ENCODE measurements around the gene CITED1. TPM values are rescaled to one million over a fixed set of nuclear protein-coding genes. Genes with fewer than 3 reads are reported as not detected.

Gene CITED1
- polyA plus RNA-seq, 2 of the 4 experiments (the other 2 are of a cell fraction) = 0.43 TPM

DNA sequence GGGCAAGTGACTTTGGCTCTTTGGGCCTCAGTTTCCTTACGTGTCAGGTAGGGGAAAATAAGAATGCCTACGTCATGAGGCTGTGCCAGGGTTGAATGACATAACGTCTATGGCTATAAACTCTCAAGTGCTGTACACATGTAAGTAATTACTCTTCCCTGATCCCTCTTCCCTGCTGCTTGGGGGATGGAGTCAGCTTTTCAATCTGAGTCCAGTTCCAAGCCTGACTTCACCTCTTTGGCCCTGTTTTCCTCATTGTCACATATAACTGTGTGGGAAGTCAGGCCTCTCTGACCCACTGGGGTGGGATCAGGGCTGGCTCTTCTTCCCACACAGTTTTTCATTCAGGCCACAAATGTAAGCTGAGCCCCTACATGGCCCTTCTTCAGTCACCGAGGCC, 11.4 kb upstream of the CITED1 start:
- Histone ChIP-seq H3K27ac (no peak overlapping the region), H3K4me1 (no peaks in the 10 kb centered on the region), H3K9me3 (no peaks in the 10 kb centered on the region), H3K4me3 (no peak overlapping the region), H3K4me2 (no peak overlapping the region)
- DNase-seq (ENCODE audit: low read depth in 1 of 2, low spot score in 1 of 2) (no peak), ATAC-seq (no peak), FAIRE-seq (no peak)
- WGBS (ENCODE audit: missing lambda C conversion rate) = 61% methylated on average over 4 of the region's 4 CpGs
- ChIA-PET CTCF (interaction anchor here (0.8 to 1.4 kb wide), 3 partner anchors 9 to 68 kb away, joined by 3 read pairs; no protein-coding TSS in a partner anchor), POLR2A (no interaction called here)
- no peak for TF ChIP-seq POLR2A (IDR thresholded peaks at IDR 0.05; ENCODE audit: low read length)
- TF ChIP-seq RAD21 (conservative IDR thresholded peaks at IDR 0.05 in 1 of 2, IDR thresholded peaks at IDR 0.05 in 1 of 2) = no peak

DNA sequence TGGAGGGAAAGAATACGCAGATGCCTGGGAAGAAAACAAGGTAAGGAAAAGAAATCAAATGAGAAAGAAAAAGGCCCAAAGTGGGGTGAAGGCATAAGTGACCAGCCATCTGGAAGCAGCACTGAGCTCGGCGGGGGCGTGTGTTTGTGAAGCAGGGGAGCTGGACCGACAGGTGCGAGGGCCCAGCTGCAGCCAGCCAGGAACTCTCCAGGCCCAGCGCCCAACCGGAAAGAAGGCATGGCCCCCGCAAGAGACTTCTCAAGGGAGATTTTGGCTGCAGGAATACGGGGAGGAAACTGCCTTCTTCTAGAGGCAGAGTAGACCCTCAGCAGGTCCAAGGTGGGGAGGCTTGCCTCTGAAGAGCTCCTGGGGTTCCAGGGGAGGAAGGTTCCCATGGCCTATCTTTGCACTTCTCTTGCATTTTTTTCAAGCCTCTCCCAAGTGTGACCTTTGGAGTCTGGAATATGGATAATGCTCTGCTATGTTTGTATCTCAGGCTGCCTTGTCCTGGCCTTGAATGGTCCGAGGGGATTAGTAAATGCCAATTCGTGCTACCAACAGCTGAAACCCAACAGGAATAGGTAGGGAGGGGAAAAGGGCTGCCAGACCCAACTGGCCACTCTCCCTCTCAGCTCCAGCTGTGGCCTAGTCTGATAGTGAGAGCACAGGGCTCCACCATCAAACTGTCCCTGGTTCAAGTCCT, 10.8 kb upstream of the CITED1 start:
- DNase-seq (ENCODE audit: low read depth in 1 of 2, low spot score in 1 of 2) (no peak), FAIRE-seq (no peak), ATAC-seq (no peak)
- Histone ChIP-seq H3K9me3 (no peaks in the 10 kb centered on the region), H3K4me3 (no peak overlapping the region), H3K4me2 (no peak overlapping the region), H3K4me1 (no peaks in the 10 kb centered on the region), H3K27ac (no peak overlapping the region)
- POLR2A ChIA-PET = no interaction called here
- 72% methylated on average over 12 of the region's 12 CpGs for WGBS (ENCODE audit: missing lambda C conversion rate)
- CTCF ChIA-PET = interaction anchor here (0.8 to 1.4 kb wide), 3 partner anchors 10 to 67 kb away, joined by 3 read pairs; no protein-coding TSS in a partner anchor
- TF ChIP-seq TFCP2L1 (CRISPR knock-in tag; IDR thresholded peaks at IDR 0.05) = no peak
- TF ChIP-seq HOXB5 (CRISPR knock-in tag; IDR thresholded peaks at IDR 0.05) = no peak
- no peak for TF ChIP-seq JUNB (IDR thresholded peaks at IDR 0.05)
- TF ChIP-seq ZC3H11A (IDR thresholded peaks at IDR 0.05) = no peak
- no peak for TF ChIP-seq EHMT2 (IDR thresholded peaks at IDR 0.05; ENCODE audit: low read depth)
- no peak for TF ChIP-seq GATA3 (IDR thresholded peaks at IDR 0.05; ENCODE audit: borderline replicate concordance)
- TF ChIP-seq, protein P1, sequence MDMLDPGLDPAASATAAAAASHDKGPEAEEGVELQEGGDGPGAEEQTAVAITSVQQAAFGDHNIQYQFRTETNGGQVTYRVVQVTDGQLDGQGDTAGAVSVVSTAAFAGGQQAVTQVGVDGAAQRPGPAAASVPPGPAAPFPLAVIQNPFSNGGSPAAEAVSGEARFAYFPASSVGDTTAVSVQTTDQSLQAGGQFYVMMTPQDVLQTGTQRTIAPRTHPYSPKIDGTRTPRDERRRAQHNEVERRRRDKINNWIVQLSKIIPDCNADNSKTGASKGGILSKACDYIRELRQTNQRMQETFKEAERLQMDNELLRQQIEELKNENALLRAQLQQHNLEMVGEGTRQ (IDR thresholded peaks at IDR 0.05) = no peak
- TF ChIP-seq EHF (CRISPR knock-in tag; IDR thresholded peaks at IDR 0.05) = no peak
- no peak for TF ChIP-seq FOSL2 (IDR thresholded peaks at IDR 0.05)
- TF ChIP-seq FOSL2 (CRISPR knock-in tag; IDR thresholded peaks at IDR 0.05) = no peak
- TF ChIP-seq MAZ (IDR thresholded peaks at IDR 0.05; ENCODE audit: borderline replicate concordance, low read depth, low read length) = no peak
- no peak for TF ChIP-seq MAFK (IDR thresholded peaks at IDR 0.05; ENCODE audit: partially characterized antibody)
- no peak for TF ChIP-seq RAD21 (conservative IDR thresholded peaks at IDR 0.05 in 1 of 2, IDR thresholded peaks at IDR 0.05 in 1 of 2)
- no peak for TF ChIP-seq RNF2 (IDR thresholded peaks at IDR 0.05; ENCODE audit: borderline replicate concordance, low read depth)
- TF ChIP-seq HDAC2 (IDR thresholded peaks at IDR 0.05) = no peak
- TF ChIP-seq NPAS2 (CRISPR knock-in tag; IDR thresholded peaks at IDR 0.05; ENCODE audit: borderline replicate concordance) = no peak
- TF ChIP-seq, protein P2, sequence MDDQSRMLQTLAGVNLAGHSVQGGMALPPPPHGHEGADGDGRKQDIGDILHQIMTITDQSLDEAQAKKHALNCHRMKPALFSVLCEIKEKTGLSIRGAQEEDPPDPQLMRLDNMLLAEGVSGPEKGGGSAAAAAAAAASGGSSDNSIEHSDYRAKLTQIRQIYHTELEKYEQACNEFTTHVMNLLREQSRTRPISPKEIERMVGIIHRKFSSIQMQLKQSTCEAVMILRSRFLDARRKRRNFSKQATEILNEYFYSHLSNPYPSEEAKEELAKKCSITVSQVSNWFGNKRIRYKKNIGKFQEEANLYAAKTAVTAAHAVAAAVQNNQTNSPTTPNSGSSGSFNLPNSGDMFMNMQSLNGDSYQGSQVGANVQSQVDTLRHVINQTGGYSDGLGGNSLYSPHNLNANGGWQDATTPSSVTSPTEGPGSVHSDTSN (IDR thresholded peaks at IDR 0.05) = no peak
- no peak for TF ChIP-seq POLR2AphosphoS2 (conservative IDR thresholded peaks at IDR 0.05; ENCODE audit: low read length)
- no peak for TF ChIP-seq BHLHE40 (IDR thresholded peaks at IDR 0.05; ENCODE audit: low read depth, low read length)
- TF ChIP-seq, protein P3, sequence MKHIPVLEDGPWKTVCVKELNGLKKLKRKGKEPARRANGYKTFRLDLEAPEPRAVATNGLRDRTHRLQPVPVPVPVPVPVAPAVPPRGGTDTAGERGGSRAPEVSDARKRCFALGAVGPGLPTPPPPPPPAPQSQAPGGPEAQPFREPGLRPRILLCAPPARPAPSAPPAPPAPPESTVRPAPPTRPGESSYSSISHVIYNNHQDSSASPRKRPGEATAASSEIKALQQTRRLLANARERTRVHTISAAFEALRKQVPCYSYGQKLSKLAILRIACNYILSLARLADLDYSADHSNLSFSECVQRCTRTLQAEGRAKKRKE (CRISPR knock-in tag; IDR thresholded peaks at IDR 0.05; ENCODE audit: low read depth) = no peak
- TF ChIP-seq FOSB (CRISPR knock-in tag; IDR thresholded peaks at IDR 0.05) = no peak

DNA sequence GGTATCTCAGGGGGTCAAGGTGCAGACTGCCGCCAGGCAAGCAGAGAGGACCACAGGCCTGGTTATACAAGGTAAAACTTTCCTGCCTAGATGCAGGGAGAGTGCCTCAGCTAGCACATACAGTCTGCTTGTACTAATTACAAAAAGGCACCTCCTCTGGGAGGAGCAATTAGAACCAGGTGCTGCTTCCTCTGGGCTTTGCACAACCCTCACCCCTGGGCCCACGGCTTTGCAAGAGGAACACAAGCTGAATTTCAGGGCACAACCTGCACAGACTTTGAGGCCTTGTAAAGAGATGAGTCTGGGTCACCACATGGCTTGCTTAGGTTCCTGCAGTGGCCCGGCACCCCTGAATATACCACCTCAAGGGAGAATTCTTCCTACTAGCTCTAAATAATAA, 9.2 kb upstream of the CITED1 start:
- ChIA-PET POLR2A (no interaction called here), CTCF (no interaction called here)
- FAIRE-seq (no peak), ATAC-seq (no peak), DNase-seq (ENCODE audit: low read depth in 1 of 2, low spot score in 1 of 2) (no peak)
- H3K4me3 ChIP-seq = no peak overlapping the region
- H3K4me2 ChIP-seq = no peak overlapping the region
- no peaks in the 10 kb centered on the region for H3K9me3 ChIP-seq
- no peak overlapping the region for H3K27ac ChIP-seq
- no peaks in the 10 kb centered on the region for H3K4me1 ChIP-seq
- WGBS (ENCODE audit: missing lambda C conversion rate) = 80% methylated on average over 2 of the region's 3 CpGs
- TF ChIP-seq JUN (IDR thresholded peaks at IDR 0.05) (no peak), CHD2 (IDR thresholded peaks at IDR 0.05; ENCODE audit: low read length, partially characterized antibody) (no peak), RCOR1 (IDR thresholded peaks at IDR 0.05; ENCODE audit: low read depth, low read length) (no peak), FOSL2 (IDR thresholded peaks at IDR 0.05) (no peak), FOSL2 (CRISPR knock-in tag; IDR thresholded peaks at IDR 0.05) (no peak), NFE2L2 (conservative IDR thresholded peaks at IDR 0.05; ENCODE audit: low read length) (no peak), EHMT2 (IDR thresholded peaks at IDR 0.05; ENCODE audit: low read depth) (no peak), FOXS1 (CRISPR knock-in tag; IDR thresholded peaks at IDR 0.05) (no peak), SREBF2 (IDR thresholded peaks at IDR 0.05) (no peak), EP300 (IDR thresholded peaks at IDR 0.05) (no peak), CEBPB (IDR thresholded peaks at IDR 0.05) (no peak), HEYL (CRISPR knock-in tag; IDR thresholded peaks at IDR 0.05) (no peak), RARB (CRISPR knock-in tag; IDR thresholded peaks at IDR 0.05) (no peak)

Measured in A549 (cell line).